Stimulated activated memory B cell treated with anti-CD40 and anti-IgM and Interleukin-4, amounts not matched to agents 10 μg/mL and 1 μg/mL and 100 μg/mL, for 72 hours (primary cell): Measurements from ENCODE around the gene A1BG.
A peak's percentile ranks its signal among the peaks of the same experiment; 100 is the strongest.
"Not testable (repeated sequence)": the region's sequence is repeated elsewhere in the genome, so short reads cannot be mapped to it uniquely, and the experiment has no call there.

Experiments
- ATAC-seq: fragments of 150-1000 bp; cut with Tn5 transposase; 2 replicates; pipeline ENCODE4 v1.10.0; 2021
- H3K27ac Mint-ChIP-seq: one replicate; pipeline ENCODE4 v1.8.0; 2022; ENCODE audit warnings: mild to moderate bottlenecking, mixed read lengths
- H3K27me3 Mint-ChIP-seq: one replicate; pipeline ENCODE4 v1.8.0; 2022; ENCODE audit warnings: mixed read lengths
- H3K36me3 Mint-ChIP-seq: one replicate; pipeline ENCODE4 v1.8.0; 2022; ENCODE audit warnings: mixed read lengths
- H3K4me1 Mint-ChIP-seq: one replicate; pipeline ENCODE4 v1.8.0; 2022; ENCODE audit warnings: mixed read lengths
- H3K4me3 Mint-ChIP-seq: one replicate; pipeline ENCODE4 v1.8.0; 2022; ENCODE audit warnings: mild to moderate bottlenecking, moderate library complexity, mixed read lengths
- H3K9me3 Mint-ChIP-seq: one replicate; pipeline ENCODE4 v1.8.0; 2022; ENCODE audit warnings: mixed read lengths

Gene A1BG

GRCh38 chr19:58310685-58311084 lies 42.6 kb downstream of the A1BG start:
- peaks cover 83% of the 10 kb centered on the region for H3K36me3 Mint-ChIP-seq

GRCh38 chr19:58307736-58308135 lies 45.6 kb downstream of the A1BG start:
- Mint-ChIP-seq H3K36me3 (peaks cover 61% of the 10 kb centered on the region), H3K9me3 (no peaks in the 10 kb centered on the region), H3K27ac (no peak overlapping the region), H3K4me1 (peaks cover 42% of the 10 kb centered on the region), H3K4me3 (no peak overlapping the region), H3K27me3 (no peaks in the 10 kb centered on the region)
- no peak for ATAC-seq

More at GRCh38 chr19:58310685-58311084, 42.6 kb downstream of the A1BG start:
- ATAC-seq, H3K27me3 Mint-ChIP-seq, H3K9me3 Mint-ChIP-seq, H3K4me3 Mint-ChIP-seq, H3K27ac Mint-ChIP-seq: not testable (repeated sequence)
- H3K4me1 Mint-ChIP-seq: peaks cover 42% of the 10 kb centered on the region

- Mint-ChIP-seq H3K4me1 (peaks cover 37% of the 10 kb centered on the region), H3K9me3 (no peaks in the 10 kb centered on the region), H3K4me3 (peak overlapping the region; percentile 91), H3K36me3 (peaks cover 57% of the 10 kb centered on the region), H3K27ac (peak overlapping the region; percentile 93), H3K27me3 (no peaks in the 10 kb centered on the region)
- ATAC-seq: no peak
Measured at GRCh38 chr19:58305932-58306323, 47.4 kb downstream of the A1BG start.

- peak; percentile 100 for ATAC-seq
- peak within 1 kb of the TSS; percentile 93 for H3K27ac Mint-ChIP-seq
- no peaks in the 10 kb centered on the region for H3K27me3 Mint-ChIP-seq
- peaks cover 31% of the 10 kb centered on the region for H3K4me1 Mint-ChIP-seq
- peaks cover 57% of the 10 kb centered on the region for H3K36me3 Mint-ChIP-seq
- H3K9me3 Mint-ChIP-seq: no peaks in the 10 kb centered on the region
- H3K4me3 Mint-ChIP-seq: peak within 1 kb of the TSS; percentile 91
Measured at GRCh38 chr19:58305065-58305931, 48.0 kb downstream of the A1BG start, which contains the start of gene ERVK3-1. ERVK3-1 (plus strand) TSS chr19:58305377; CDS start chr19:58312169, 6,792 bp downstream.

- H3K4me3 Mint-ChIP-seq: peak overlapping the region; percentile 91
- peak overlapping the region; percentile 93 for H3K27ac Mint-ChIP-seq
- H3K36me3 Mint-ChIP-seq: peaks cover 57% of the 10 kb centered on the region
- H3K9me3 Mint-ChIP-seq: no peaks in the 10 kb centered on the region
- no peaks in the 10 kb centered on the region for H3K27me3 Mint-ChIP-seq
- ATAC-seq: no peak
- H3K4me1 Mint-ChIP-seq: peaks cover 25% of the 10 kb centered on the region
Measured at GRCh38 chr19:58304748-58305064, 48.6 kb downstream of the A1BG start.

GRCh38 chr19:58304255-58304654 lies 49.0 kb downstream of the A1BG start:
- ATAC-seq: no peak
- H3K36me3 Mint-ChIP-seq: peaks cover 55% of the 10 kb centered on the region
- H3K27ac Mint-ChIP-seq: peak overlapping the region; percentile 93
- peak overlapping the region; percentile 91 for H3K4me3 Mint-ChIP-seq
- H3K27me3 Mint-ChIP-seq: no peaks in the 10 kb centered on the region
- no peaks in the 10 kb centered on the region for H3K9me3 Mint-ChIP-seq
- H3K4me1 Mint-ChIP-seq: peaks cover 21% of the 10 kb centered on the region

GRCh38 chr19:58300620-58301019 lies 52.7 kb downstream of the A1BG start:
- H3K4me3 Mint-ChIP-seq: no peak overlapping the region
- H3K27ac Mint-ChIP-seq: no peak overlapping the region
- H3K36me3 Mint-ChIP-seq: peaks cover 59% of the 10 kb centered on the region

GRCh38 chr19:58296104-58296503 lies 57.2 kb downstream of the A1BG start:
- Mint-ChIP-seq H3K4me1 (no peaks in the 10 kb centered on the region), H3K27me3 (no peaks in the 10 kb centered on the region), H3K4me3 (no peak overlapping the region), H3K36me3 (peaks cover 89% of the 10 kb centered on the region), H3K27ac (no peak overlapping the region), H3K9me3 (peaks cover 31% of the 10 kb centered on the region)
- no peak for ATAC-seq

More at GRCh38 chr19:58300620-58301019, 52.7 kb downstream of the A1BG start:
- Mint-ChIP-seq H3K9me3 (peaks cover 3% of the 10 kb centered on the region), H3K4me1 (no peaks in the 10 kb centered on the region), H3K27me3 (no peaks in the 10 kb centered on the region)
- ATAC-seq: no peak
